Stomach (tissue), 9 donors: Measurements from ENCODE around the gene CLIC6. TPM values are rescaled to one million over a fixed set of nuclear protein-coding genes. Genes with fewer than 3 reads are reported as not detected.

Source experiments
- DNase-seq, 2 donors: peaks; one replicate each; pipeline versions ENCODE4 v3.0.0 to v3.0.0-alpha.2; 2013 to 2019
- H3K27ac ChIP-seq, 5 donors: fragments of 200-600 bp in 4 of 5; sonication (generic) in 4 of 5; one replicate each; pipeline ENCODE4 v1.5.1; 2013 to 2019; ENCODE audit warnings: mild to moderate bottlenecking in 1 of 5, moderate library complexity in 1 of 5
- H3K27me3 ChIP-seq, 3 donors: fragments of 200-600 bp; sonication (generic); one replicate each; pipeline ENCODE4 v1.5.1; 2017 to 2019; ENCODE audit warnings: mixed run types in 1 of 3
- H3K36me3 ChIP-seq, 4 donors: fragments of 200-600 bp; sonication (generic); 1 replicate in 3 of 4; 2 replicates in 1 of 4; pipeline ENCODE4 v1.5.1; 2016 to 2019
- H3K4me1 ChIP-seq, 4 donors: fragments of 200-600 bp; sonication (generic); one replicate each; pipeline ENCODE4 v1.5.1; 2016 to 2019
- H3K4me3 ChIP-seq, 4 donors: fragments of 200-600 bp; sonication (generic) in 3 of 4; one replicate each; pipeline ENCODE4 v1.5.1; 2016 to 2019; ENCODE audit warnings: mild to moderate bottlenecking in 1 of 4
- H3K9me3 ChIP-seq, 4 donors: fragments of 200-600 bp; sonication (generic); one replicate each; pipeline ENCODE4 v1.5.1; 2016 to 2019
- EP300 ChIP-seq: sonication (generic); formaldehyde crosslinking; IDR thresholded peaks from one replicate; pipeline ENCODE4 v1.6.1; 2017; ENCODE audit warnings: antibody characterized with exemption
- POLR2A ChIP-seq, 4 donors: fragments of 450-650 bp; IDR thresholded peaks; one replicate each; pipeline ENCODE4 v1.6.1; 2016; ENCODE audit warnings: antibody characterized with exemption in 4 of 4, control low read depth in 2 of 4, mild to moderate bottlenecking in 1 of 4, moderate library complexity in 1 of 4
- POLR2AphosphoS5 ChIP-seq, 3 donors: sonication (generic); formaldehyde crosslinking; IDR thresholded peaks; one replicate each; pipeline ENCODE4 v1.6.1; 2016; ENCODE audit warnings: antibody characterized with exemption in 3 of 3
- WGBS, 5 donors: extraction: QIAGEN DNeasy Blood & Tissue Kit in 3 of 5; methylation state at CpG; one replicate each; pipeline versions ENCODE4 v1.1.5 to v1.1.7; 2013 to 2018; 5-methylcytosine and 5-hydroxymethylcytosine counted together
- intact Hi-C: fragments of 100-400 bp; cut with DNase I; formaldehyde crosslinking; loops from one replicate; pipeline ENCODE4 v1.15.1; 2023; ENCODE audit warnings: low total_unique reads
- polyA plus RNA-seq, 3 donors: library from polyadenylated mRNA; stranded (reverse); fragments of 200-250 nt; gene quantifications; one replicate each; pipeline ENCODE4 v1.2.3, GENCODE V29; 2013
- total RNA-seq, 5 donors: library from RNA; depleted of rRNA; stranded (reverse); fragments of >200 nt; gene quantifications; one replicate each; pipeline versions ENCODE4 v1.1.0 to v1.2.3, GENCODE V29; 2014 to 2016
- TF ChIP-seq, protein P1 (sequence below), 7 experiments: fragments of 450-650 bp in 4 of 7; fragments of 200-600 bp in 3 of 7; sonication (generic) in 3 of 7; IDR thresholded peaks; one replicate each; pipeline ENCODE4 v1.5.1; 2016 to 2019; ENCODE audit warnings: antibody characterized with exemption in 7 of 7, control low read depth in 2 of 7, mild to moderate bottlenecking in 1 of 7
- donor health status: healthy with polysubstance abuse.
- donor health status: Bipolar disorder and iron deficiency.
- donor health status: healthy.

The CLIC6 gene
- total and polyA plus RNA-seq, 8 donors = 3.8 to 103 (median 64.8) TPM

DNA sequence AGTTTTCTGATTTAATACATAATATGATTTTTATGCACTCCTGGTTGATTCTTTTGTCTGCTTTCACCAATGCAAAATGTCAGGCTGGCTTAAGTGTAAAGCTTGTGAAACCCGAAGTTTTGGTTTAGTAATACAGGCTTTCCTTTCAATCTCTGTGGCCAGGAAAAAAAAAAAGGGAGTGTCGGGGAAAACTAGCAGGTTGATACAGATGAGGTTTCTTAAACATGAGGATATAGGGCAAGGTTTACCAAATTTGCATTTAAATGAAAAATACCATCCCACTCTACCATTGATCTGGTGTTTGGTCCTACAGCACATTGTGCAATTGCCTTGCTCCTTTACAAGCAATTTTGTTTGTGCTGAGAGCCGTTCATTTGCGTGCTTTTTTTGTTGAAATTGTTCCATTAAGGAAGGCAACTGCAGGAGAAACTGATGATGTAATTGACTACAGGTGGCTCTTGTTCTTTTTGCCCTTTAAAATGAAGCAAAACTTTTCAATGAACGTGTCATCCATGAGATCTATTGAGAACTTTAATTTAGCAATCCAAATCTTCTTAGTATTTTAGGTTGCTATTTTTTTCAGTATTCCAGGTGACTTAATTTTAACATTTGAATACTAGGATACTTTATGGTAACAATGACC is 22.7 kb downstream of the CLIC6 start:
- no peaks in the 10 kb centered on the region for H3K36me3 ChIP-seq
- 22 to 50% (median 36%) methylated on average over 5 of the region's 5 CpGs for WGBS, 5 donors
- no peak for TF ChIP-seq POLR2AphosphoS5 (IDR thresholded peaks at IDR 0.05)
- TF ChIP-seq EP300 = no peak
- no peak for TF ChIP-seq POLR2A (IDR thresholded peaks at IDR 0.05)
- TF ChIP-seq, protein P1, sequence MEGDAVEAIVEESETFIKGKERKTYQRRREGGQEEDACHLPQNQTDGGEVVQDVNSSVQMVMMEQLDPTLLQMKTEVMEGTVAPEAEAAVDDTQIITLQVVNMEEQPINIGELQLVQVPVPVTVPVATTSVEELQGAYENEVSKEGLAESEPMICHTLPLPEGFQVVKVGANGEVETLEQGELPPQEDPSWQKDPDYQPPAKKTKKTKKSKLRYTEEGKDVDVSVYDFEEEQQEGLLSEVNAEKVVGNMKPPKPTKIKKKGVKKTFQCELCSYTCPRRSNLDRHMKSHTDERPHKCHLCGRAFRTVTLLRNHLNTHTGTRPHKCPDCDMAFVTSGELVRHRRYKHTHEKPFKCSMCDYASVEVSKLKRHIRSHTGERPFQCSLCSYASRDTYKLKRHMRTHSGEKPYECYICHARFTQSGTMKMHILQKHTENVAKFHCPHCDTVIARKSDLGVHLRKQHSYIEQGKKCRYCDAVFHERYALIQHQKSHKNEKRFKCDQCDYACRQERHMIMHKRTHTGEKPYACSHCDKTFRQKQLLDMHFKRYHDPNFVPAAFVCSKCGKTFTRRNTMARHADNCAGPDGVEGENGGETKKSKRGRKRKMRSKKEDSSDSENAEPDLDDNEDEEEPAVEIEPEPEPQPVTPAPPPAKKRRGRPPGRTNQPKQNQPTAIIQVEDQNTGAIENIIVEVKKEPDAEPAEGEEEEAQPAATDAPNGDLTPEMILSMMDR (IDR thresholded peaks at IDR 0.05) = no peak
- H3K9me3 ChIP-seq = no peaks in the 10 kb centered on the region
- intact Hi-C loops = no loop called here
- H3K27me3 ChIP-seq = peaks cover 0 to 11% (median 0%) of the 10 kb centered on the region in 3 donors
- DNase-seq = peak in 1 of 2 donors; percentile 63
- H3K4me3 ChIP-seq = no peak overlapping the region
- peak overlapping the region; percentile 13 to 90 (median 76) for H3K27ac ChIP-seq
- H3K4me1 ChIP-seq = peaks cover 21 to 52% (median 30%) of the 10 kb centered on the region in 4 donors

DNA sequence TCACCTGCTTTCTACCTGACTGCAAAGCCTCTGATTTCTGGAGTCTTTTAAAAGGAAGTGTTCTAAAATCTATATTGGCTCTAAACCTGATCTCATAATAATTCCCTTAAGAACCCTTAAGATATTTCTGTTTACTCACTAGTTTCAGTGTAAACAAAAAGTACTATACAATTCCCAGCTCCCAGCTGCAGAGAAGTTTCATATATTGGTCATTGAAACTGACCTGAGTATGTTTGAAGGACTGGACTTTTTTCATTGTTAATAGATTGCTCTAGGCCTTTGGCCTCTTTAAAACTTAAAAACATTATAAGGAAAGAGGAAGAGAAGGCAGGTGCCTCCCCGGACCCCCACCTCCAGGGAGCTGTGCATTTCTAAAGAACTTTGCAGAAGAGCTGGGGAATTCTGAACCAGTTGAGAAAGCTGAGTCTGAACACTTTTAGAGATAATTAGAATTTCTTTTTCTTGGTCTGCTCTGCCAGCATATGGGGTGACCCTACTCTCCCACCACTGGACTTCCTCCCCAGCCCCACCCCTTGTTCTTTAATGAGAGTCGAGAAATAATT is 23.7 kb downstream of the CLIC6 start:
- Histone ChIP-seq H3K27me3 (peaks cover 0 to 11% (median 0%) of the 10 kb centered on the region in 3 donors), H3K4me1 (peaks cover 21 to 52% (median 30%) of the 10 kb centered on the region in 4 donors), H3K9me3 (no peaks in the 10 kb centered on the region), H3K27ac (peak overlapping the region; percentile 74 to 90 (median 81)), H3K4me3 (no peak overlapping the region), H3K36me3 (no peaks in the 10 kb centered on the region)
- no peak for TF ChIP-seq POLR2AphosphoS5 (IDR thresholded peaks at IDR 0.05)
- no peak for TF ChIP-seq POLR2A (IDR thresholded peaks at IDR 0.05)
- no peak for TF ChIP-seq EP300
- TF ChIP-seq, protein P1 (IDR thresholded peaks at IDR 0.05) = no peak
- DNase-seq = no peak
- intact Hi-C loops = no loop called here
- WGBS, 5 donors = 24 to 51% (median 47%) methylated on average over 2 of the region's 2 CpGs

DNA sequence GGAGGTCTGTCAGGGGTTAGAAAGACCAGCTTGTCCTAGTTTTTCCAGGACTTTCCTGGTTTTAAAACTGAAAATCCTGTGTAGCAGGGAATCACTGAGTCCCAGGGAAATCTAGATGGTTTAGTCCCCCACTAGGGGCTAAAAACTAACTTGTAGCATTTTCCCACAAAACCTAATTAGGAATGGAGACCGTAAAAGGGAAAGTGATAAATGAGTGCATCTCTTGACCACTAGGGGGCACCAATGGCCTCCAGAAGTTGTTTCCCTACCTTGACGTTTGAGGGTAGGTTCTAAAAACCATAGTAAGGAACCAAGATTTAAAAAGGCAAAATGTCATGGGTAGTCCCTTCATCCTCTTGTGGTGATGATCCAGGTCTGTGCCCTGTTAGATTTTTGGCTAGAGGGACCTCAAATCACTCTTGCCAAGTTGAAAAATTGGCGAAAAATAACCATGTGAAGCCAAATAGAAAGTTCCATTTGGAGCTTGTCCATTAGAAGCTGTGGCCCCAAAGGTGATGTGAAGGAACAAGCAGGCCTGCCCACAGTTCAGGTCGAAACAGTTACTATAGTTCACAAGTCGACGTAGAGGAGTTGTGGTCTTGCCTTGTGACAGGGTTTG is 24.5 kb downstream of the CLIC6 start:
- H3K4me1 ChIP-seq = peaks cover 21 to 52% (median 30%) of the 10 kb centered on the region in 4 donors
- TF ChIP-seq, protein P1 (IDR thresholded peaks at IDR 0.05) = peak in 5 of 7 experiments; percentile 46 to 93 (median 82)
- TF ChIP-seq POLR2AphosphoS5 (IDR thresholded peaks at IDR 0.05) = peak in 1 of 3 donors; percentile 14
- TF ChIP-seq EP300 = no peak
- TF ChIP-seq POLR2A (IDR thresholded peaks at IDR 0.05) = no peak
- no peak overlapping the region for H3K4me3 ChIP-seq
- peak overlapping the region; percentile 74 to 90 (median 81) for H3K27ac ChIP-seq
- intact Hi-C loops = no loop called here
- no peaks in the 10 kb centered on the region for H3K9me3 ChIP-seq
- peaks cover 0 to 11% (median 0%) of the 10 kb centered on the region in 3 donors for H3K27me3 ChIP-seq
- 48 to 56% (median 51%) methylated on average over 6 of the region's 6 CpGs for WGBS, 5 donors
- no peaks in the 10 kb centered on the region for H3K36me3 ChIP-seq
- peak; percentile 57 to 86 for DNase-seq

DNA sequence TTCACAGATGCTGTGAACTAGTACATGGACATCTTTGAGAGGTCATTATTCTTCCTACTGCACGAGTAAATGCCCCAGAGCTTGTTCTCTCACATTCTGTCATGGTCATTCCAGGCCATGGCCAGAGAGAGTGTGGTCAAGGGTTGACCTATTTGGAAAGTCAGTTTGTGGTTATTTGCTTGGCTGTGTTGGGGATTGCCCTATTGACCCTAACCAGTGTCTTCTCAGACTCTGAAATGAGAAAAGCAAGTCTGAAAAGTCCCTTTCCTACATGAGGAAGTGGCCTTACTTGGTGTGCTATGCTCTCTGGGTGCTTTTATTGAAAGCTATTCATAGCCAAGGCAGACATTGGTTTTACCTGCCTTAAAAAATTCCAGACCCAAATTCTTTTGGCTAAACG is 26.6 kb downstream of the CLIC6 start:
- TF ChIP-seq, protein P1 (IDR thresholded peaks at IDR 0.05) = no peak
- TF ChIP-seq POLR2A (IDR thresholded peaks at IDR 0.05) = no peak
- no peak for TF ChIP-seq POLR2AphosphoS5 (IDR thresholded peaks at IDR 0.05)
- TF ChIP-seq EP300 = no peak
- Histone ChIP-seq H3K27me3 (peaks cover 0 to 11% (median 0%) of the 10 kb centered on the region in 3 donors), H3K4me3 (no peak overlapping the region), H3K9me3 (no peaks in the 10 kb centered on the region), H3K36me3 (no peaks in the 10 kb centered on the region), H3K27ac (no peak overlapping the region), H3K4me1 (peaks cover 21 to 38% (median 25%) of the 10 kb centered on the region in 4 donors)
- WGBS, 5 donors = 66 to 74% (median 71%) methylated on average over 2 of the region's 2 CpGs
- DNase-seq = no peak
- intact Hi-C loops = no loop called here
